PC-3 (cell line): Measurements from ENCODE around the gene NT5DC1.

Experiments
- CTCF ChIP-seq: fragments of 300-600 bp; sonication (generic); conservative IDR thresholded peaks from 2 replicates; pipeline ENCODE4 v1.5.1; 2017; ENCODE audit warnings: antibody characterized with exemption, low read depth, mild to moderate bottlenecking, low read length
- EZH2 ChIP-seq: fragments of 300-600 bp; sonication (generic); IDR thresholded peaks from one replicate; pipeline ENCODE4 v1.6.1; 2017; ENCODE audit warnings: antibody characterized with exemption, mild to moderate bottlenecking, low read length; ENCODE audit not compliant: unreplicated experiment
- EZH2phosphoT487 ChIP-seq: fragments of 300-600 bp; sonication (generic); IDR thresholded peaks from 2 replicates; pipeline ENCODE4 v1.6.1; 2018; ENCODE audit warnings: mild to moderate bottlenecking, antibody characterized with exemption, low read length, borderline replicate concordance

- TF ChIP-seq CTCF: no peak
- TF ChIP-seq EZH2: no peak
- TF ChIP-seq EZH2phosphoT487: no peak
Measured at GRCh38 chr6:116201538-116201937, 100.9 kb downstream of the NT5DC1 start.
